ENCODE results near the gene PRKAG2. TPM values are rescaled to one million over a fixed set of nuclear protein-coding genes. Genes with fewer than 3 reads are reported as not detected.

Gene PRKAG2
- total and polyA plus RNA-seq, 8 donors: 12.9 to 34.6 (median 18.0) TPM

DNA sequence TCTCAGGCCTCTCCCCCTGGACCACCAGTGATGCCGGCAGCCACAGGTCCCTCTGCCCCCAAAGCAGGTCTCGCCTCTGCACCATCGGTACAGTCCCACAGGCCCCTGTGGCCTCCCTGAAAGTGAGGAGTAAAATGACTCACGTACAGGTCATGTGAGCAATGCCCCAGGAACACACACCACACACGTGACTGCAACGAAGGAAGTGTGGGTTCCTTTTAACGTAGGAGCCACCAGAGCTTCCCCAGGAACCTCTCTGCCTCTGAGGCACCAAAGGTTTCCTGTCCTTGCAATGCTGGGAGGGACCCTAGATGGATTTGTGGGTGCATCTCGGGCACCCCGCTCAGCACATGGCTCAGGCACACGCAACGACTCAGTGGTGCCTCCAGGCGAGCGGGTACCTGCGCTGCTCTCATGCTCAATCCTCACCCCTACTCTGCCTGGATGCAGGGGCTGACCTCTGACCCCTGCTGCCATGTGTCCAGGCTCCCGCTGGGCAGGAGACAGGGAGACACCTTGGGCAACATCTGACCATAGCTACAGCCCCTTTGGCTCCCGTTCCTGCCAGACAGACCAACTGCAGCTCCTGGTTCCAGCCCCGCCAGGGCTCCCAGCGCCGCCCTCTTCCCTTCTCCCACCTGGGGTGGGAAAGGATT is 120.7 kb downstream of the PRKAG2 start:
- intact Hi-C loops (cut with DNase I): no loop called here
- no peak overlapping the region for H3K4me3 ChIP-seq
- H3K27ac ChIP-seq: peak overlapping the region in 1 of 2 donors; percentile 66
- no peaks in the 10 kb centered on the region for H3K27me3 ChIP-seq
- TF ChIP-seq, protein P1, sequence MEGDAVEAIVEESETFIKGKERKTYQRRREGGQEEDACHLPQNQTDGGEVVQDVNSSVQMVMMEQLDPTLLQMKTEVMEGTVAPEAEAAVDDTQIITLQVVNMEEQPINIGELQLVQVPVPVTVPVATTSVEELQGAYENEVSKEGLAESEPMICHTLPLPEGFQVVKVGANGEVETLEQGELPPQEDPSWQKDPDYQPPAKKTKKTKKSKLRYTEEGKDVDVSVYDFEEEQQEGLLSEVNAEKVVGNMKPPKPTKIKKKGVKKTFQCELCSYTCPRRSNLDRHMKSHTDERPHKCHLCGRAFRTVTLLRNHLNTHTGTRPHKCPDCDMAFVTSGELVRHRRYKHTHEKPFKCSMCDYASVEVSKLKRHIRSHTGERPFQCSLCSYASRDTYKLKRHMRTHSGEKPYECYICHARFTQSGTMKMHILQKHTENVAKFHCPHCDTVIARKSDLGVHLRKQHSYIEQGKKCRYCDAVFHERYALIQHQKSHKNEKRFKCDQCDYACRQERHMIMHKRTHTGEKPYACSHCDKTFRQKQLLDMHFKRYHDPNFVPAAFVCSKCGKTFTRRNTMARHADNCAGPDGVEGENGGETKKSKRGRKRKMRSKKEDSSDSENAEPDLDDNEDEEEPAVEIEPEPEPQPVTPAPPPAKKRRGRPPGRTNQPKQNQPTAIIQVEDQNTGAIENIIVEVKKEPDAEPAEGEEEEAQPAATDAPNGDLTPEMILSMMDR (IDR thresholded peaks at IDR 0.05): no peak
- no peaks in the 10 kb centered on the region for H3K36me3 ChIP-seq
- peak; percentile 6 for ATAC-seq
- H3K4me1 ChIP-seq: peaks cover 15 to 25% of the 10 kb centered on the region in 2 donors
- no peaks in the 10 kb centered on the region for H3K9me3 ChIP-seq
- DNase-seq: peak in 1 of 4 donors; percentile 57

DNA sequence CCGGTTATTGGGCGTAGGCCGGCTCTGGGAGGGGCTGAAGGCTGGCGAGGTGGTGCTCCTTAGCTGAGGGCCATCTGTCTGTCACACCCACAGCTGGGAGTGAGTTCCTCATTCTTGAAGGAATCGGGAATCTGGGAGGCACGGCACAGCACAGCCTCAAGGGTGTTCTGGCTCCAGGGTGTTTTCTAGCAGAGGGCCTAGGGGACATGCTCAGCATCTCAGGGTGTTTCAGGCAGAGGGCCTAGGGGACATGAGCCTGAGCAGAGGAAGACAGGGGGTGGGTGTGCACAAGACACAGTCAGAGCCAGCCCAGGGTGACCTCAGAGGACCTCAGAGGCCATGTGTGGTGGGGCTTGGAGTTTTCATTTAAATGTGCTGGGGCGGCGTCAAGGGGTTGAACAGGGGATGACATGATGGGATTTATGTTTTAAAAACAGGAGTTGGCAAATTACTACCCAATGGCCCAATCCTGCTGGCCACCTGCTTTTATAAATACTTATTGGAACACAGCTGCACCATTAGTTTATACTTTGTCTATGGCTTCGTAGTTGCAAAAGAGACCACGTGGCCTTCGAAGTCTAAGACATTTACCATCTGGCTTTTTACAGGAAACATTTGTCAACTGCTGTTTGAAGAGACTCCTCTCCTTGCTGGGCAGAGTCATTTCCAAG is 121.6 kb downstream of the PRKAG2 start:
- ATAC-seq (peak; percentile 6), DNase-seq (peak in 2 of 4 donors; percentile 41 to 67)
- H3K27me3 ChIP-seq: no peaks in the 10 kb centered on the region
- no peaks in the 10 kb centered on the region for H3K9me3 ChIP-seq
- intact Hi-C loops (cut with DNase I): no loop called here
- H3K4me1 ChIP-seq: peaks cover 15 to 25% of the 10 kb centered on the region in 2 donors
- peak overlapping the region in 1 of 2 donors; percentile 49 for H3K27ac ChIP-seq
- TF ChIP-seq, protein P1 (IDR thresholded peaks at IDR 0.05): no peak
- no peak overlapping the region for H3K4me3 ChIP-seq
- H3K36me3 ChIP-seq: no peaks in the 10 kb centered on the region

DNA sequence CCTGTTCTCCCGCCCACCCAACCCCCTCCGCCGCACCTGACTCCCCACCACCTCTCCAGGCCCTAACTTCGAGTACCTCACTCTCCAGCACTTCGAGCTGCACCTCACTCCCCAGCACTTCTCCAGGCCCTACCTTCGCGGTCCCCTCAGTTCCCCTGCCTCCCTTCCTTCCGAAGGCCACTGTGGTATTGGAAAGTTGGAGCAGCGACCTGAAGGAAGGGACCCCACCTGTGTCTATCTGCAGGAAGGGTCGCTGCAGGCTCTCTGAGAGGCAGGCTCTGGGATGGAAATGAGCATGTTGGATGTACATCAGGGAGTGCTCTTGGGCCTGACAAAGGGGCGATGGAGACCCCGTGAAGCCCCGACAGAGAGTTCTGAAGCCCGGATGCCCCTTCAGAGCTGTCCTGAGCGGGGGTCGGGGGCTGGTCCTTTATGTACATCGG is 122.2 kb downstream of the PRKAG2 start:
- DNase-seq (no peak), ATAC-seq (no peak)
- intact Hi-C loops (cut with DNase I): no loop called here
- H3K27me3 ChIP-seq: no peaks in the 10 kb centered on the region
- H3K27ac ChIP-seq: peak overlapping the region; percentile 49 to 77
- H3K9me3 ChIP-seq: no peaks in the 10 kb centered on the region
- TF ChIP-seq, protein P1 (IDR thresholded peaks at IDR 0.05): no peak
- H3K36me3 ChIP-seq: no peaks in the 10 kb centered on the region
- peaks cover 15 to 25% of the 10 kb centered on the region in 2 donors for H3K4me1 ChIP-seq
- no peak overlapping the region for H3K4me3 ChIP-seq

DNA sequence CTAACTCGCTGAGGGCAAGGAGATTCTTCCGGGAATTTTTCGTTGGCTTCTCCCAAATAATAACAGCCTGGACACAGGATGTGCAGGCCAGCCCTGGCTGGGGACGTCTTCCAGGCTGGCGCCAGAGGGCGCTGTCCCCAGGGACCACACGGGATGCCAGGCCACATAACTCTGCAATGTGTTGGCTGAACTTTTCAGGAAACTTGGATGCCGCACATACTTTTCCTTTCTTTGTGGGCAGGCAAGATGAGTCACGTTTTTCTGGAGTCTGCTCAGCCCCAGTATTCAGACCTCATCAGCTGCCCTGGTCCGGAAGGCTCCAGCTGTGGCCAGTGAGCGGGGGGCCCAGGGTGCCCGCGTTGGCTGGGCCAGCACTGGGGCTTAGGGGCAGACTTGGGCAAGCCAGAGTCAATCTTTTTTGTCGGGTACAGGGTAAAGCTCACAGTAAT is 122.7 kb downstream of the PRKAG2 start:
- Histone ChIP-seq H3K36me3 (no peaks in the 10 kb centered on the region), H3K4me3 (no peak overlapping the region), H3K9me3 (no peaks in the 10 kb centered on the region), H3K27me3 (no peaks in the 10 kb centered on the region), H3K27ac (peak overlapping the region; percentile 49 to 77), H3K4me1 (peaks cover 15 to 25% of the 10 kb centered on the region in 2 donors)
- TF ChIP-seq, protein P1 (IDR thresholded peaks at IDR 0.05): peak; percentile 67 to 89
- intact Hi-C loops (cut with DNase I): no loop called here
- DNase-seq (peak; percentile 54 to 90 (median 80)), ATAC-seq (peak; percentile 96)

Measured in left lung (tissue), 10 donors.